Kidney tubule cell (primary cell): ENCODE measurements around the gene DCC.

Experiments
- DNase-seq: peaks from one replicate; pipeline ENCODE4 v3.0.0-alpha.2; 2018; ENCODE audit warnings: low spot score

The DCC gene

GRCh38 chr18:52920665-52921064 is 580.7 kb downstream of the DCC start:
- DNase-seq: no peak

- DNase-seq: no peak
Measured at GRCh38 chr18:52933356-52933755, 593.4 kb downstream of the DCC start.

GRCh38 chr18:52936931-52937330 is 596.9 kb downstream of the DCC start:
- peak; percentile 2 for DNase-seq

- no peak for DNase-seq
Measured at GRCh38 chr18:52937840-52938239, 597.8 kb downstream of the DCC start.

- DNase-seq: no peak
Measured at GRCh38 chr18:52945552-52945951, 605.6 kb downstream of the DCC start.

- no peak for DNase-seq
Measured at GRCh38 chr18:52948868-52949444, 609.0 kb downstream of the DCC start.

- no peak for DNase-seq
Measured at GRCh38 chr18:52950155-52950554, 610.2 kb downstream of the DCC start.

- DNase-seq: no peak
Measured at GRCh38 chr18:52953387-52953786, 613.4 kb downstream of the DCC start.

- no peak for DNase-seq
Measured at GRCh38 chr18:52963481-52963880, 623.5 kb downstream of the DCC start.

GRCh38 chr18:52970686-52971085 is 630.7 kb downstream of the DCC start:
- no peak for DNase-seq

GRCh38 chr18:52971097-52971496 is 631.1 kb downstream of the DCC start:
- DNase-seq: no peak

GRCh38 chr18:52979892-52980291 is 639.9 kb downstream of the DCC start:
- no peak for DNase-seq

- DNase-seq: no peak
Measured at GRCh38 chr18:52991246-52991645, 651.2 kb downstream of the DCC start.

- DNase-seq: peak; percentile 1
Measured at GRCh38 chr18:52992041-52992440, 652.0 kb downstream of the DCC start.

GRCh38 chr18:52995875-52996274 is 655.9 kb downstream of the DCC start:
- DNase-seq: no peak

GRCh38 chr18:52999633-53000032 is 659.6 kb downstream of the DCC start:
- DNase-seq: no peak

GRCh38 chr18:53004798-53005197 is 664.8 kb downstream of the DCC start:
- no peak for DNase-seq

GRCh38 chr18:53018791-53019190 is 678.8 kb downstream of the DCC start:
- DNase-seq: no peak

- no peak for DNase-seq
Measured at GRCh38 chr18:53025247-53025646, 685.2 kb downstream of the DCC start.

- DNase-seq: no peak
Measured at GRCh38 chr18:53028565-53028964, 688.6 kb downstream of the DCC start.

- no peak for DNase-seq
Measured at GRCh38 chr18:53033128-53033527, 693.1 kb downstream of the DCC start.

- DNase-seq: no peak
Measured at GRCh38 chr18:53038608-53039007, 698.6 kb downstream of the DCC start.

- DNase-seq: no peak
Measured at GRCh38 chr18:53040286-53040685, 700.3 kb downstream of the DCC start.

GRCh38 chr18:53056064-53056463 is 716.1 kb downstream of the DCC start:
- no peak for DNase-seq

- DNase-seq: no peak
Measured at GRCh38 chr18:53070788-53071187, 730.8 kb downstream of the DCC start.
